ENCODE measurements around the gene RNF17. TPM values are rescaled to one million over a fixed set of nuclear protein-coding genes. Genes with fewer than 3 reads are reported as not detected.

RNF17 gene
- total RNA-seq, 6 experiments from 2014 or later, result not detected

DNA sequence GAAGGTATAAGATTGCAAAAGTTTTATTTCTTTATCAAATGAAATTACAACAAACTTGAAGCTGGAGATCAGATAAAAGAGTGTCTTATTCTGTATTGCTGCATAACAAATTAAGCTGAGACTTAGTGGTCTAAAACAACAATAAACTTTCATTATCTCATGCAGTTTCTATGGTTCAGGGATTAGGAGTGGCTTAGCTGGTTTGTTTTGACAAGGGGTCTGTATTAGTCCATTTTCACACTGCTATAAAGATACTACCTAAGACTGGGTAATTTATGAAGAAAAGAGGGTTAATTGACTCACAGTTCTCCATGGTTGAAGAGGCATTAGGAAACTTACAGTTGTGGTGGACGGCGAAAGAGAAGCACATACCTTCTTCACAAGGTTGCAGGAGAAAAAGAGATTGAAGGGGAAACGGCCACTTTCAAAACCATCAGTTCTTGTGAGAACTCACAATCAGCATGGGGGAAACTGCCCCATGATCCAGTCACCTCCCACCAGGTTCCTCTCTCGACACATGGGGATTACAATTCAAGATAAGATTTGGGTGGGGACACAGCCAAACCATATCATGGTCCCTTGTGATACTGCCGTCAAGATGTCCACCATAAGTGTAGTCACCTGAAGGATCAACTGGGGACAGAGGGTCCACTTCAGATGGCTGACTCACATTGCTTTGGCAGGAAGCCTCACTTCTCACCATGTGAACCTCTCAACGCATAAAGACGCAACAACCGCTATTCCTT is 97.8 kb downstream of the RNF17 start:
- DNase-seq, result no peak
- H3K9me3 Mint-ChIP-seq, result no peaks in the 10 kb centered on the region
- H3K27ac Mint-ChIP-seq, result no peak overlapping the region
- TF ChIP-seq CTCF (IDR thresholded peaks at IDR 0.05), result no peak
- no peaks in the 10 kb centered on the region for H3K36me3 Mint-ChIP-seq (ENCODE audit: low read depth)
- peaks cover 10% of the 10 kb centered on the region for H3K27me3 Mint-ChIP-seq (ENCODE audit: insufficient read depth)
- H3K4me3 Mint-ChIP-seq, result no peak overlapping the region
- H3K4me1 Mint-ChIP-seq (ENCODE audit: low read depth), result no peaks in the 10 kb centered on the region

- H3K9me3 Mint-ChIP-seq, result no peaks in the 10 kb centered on the region
- no peaks in the 10 kb centered on the region for H3K36me3 Mint-ChIP-seq (ENCODE audit: low read depth)
- H3K4me1 Mint-ChIP-seq (ENCODE audit: low read depth), result no peaks in the 10 kb centered on the region
- H3K27ac Mint-ChIP-seq, result no peak overlapping the region
- TF ChIP-seq CTCF (IDR thresholded peaks at IDR 0.05), result no peak
- DNase-seq, result no peak
- peaks cover 7% of the 10 kb centered on the region for H3K27me3 Mint-ChIP-seq (ENCODE audit: insufficient read depth)
- H3K4me3 Mint-ChIP-seq, result no peak overlapping the region
Measured at GRCh38 chr13:24863748-24864540, 100.0 kb downstream of the RNF17 start.

DNA sequence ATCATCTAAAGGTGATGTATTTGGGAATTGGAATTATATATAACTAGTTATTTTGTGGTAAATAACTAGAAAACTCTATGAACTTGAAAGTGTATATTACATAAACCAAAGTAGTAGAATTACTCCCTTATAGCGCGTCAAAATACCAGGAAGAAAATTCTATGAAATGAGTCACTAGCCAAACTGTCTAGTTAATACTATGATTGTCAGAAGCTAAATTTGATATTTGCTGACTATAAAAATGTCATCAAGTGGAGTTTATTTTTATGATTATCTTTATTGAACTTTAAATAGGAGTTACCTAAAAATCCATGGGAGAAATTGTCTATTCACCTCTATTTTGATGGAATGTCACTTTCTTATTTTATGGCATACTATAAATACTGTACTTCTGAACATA is 100.6 kb downstream of the RNF17 start:
- no peak for DNase-seq
- no peaks in the 10 kb centered on the region for H3K36me3 Mint-ChIP-seq (ENCODE audit: low read depth)
- no peak overlapping the region for H3K4me3 Mint-ChIP-seq
- TF ChIP-seq CTCF (IDR thresholded peaks at IDR 0.05), result no peak
- no peaks in the 10 kb centered on the region for H3K4me1 Mint-ChIP-seq (ENCODE audit: low read depth)
- H3K9me3 Mint-ChIP-seq, result no peaks in the 10 kb centered on the region
- peaks cover 7% of the 10 kb centered on the region for H3K27me3 Mint-ChIP-seq (ENCODE audit: insufficient read depth)
- no peak overlapping the region for H3K27ac Mint-ChIP-seq

DNA sequence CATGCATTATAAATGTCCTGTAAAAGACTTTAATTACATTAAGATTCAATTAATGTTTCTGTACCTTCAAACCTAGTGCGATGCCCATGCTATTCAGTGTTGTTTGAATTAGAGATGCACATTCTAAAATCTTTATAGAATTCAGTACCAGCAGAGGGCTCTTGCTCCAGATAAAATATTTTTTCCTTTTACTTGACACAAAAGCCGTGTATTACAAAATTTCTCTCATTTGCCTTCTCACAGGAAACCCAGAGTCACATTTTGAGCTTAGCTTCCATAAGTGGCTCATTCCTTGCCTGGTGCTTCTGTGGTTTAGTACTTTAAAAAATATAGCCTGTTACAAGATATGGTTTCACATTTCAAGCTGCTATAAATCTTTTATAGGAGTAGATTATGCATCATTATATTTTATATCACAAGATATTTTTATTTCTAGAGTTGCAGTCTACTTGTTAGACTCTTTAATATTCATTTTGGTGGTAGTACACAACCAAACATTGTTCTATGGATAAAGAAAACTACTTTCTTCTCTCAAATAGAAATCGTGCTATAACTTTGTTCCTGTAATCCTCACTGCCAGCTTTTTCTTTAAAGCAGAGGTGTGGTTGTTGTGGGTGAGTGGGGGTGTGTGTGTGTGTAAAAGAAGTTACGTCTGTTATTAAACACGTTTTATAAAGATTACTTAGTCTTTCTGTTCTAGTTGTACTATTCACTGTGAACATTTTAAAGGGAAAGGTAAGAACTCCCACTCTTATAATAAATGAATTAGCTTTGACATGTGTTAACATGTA is 101.4 kb downstream of the RNF17 start:
- TF ChIP-seq CTCF (IDR thresholded peaks at IDR 0.05), result peak; percentile 63
- Mint-ChIP-seq H3K27ac (no peak overlapping the region), H3K4me3 (no peak overlapping the region), H3K36me3 (ENCODE audit: low read depth) (no peaks in the 10 kb centered on the region), H3K4me1 (ENCODE audit: low read depth) (no peaks in the 10 kb centered on the region), H3K27me3 (ENCODE audit: insufficient read depth) (peaks cover 7% of the 10 kb centered on the region), H3K9me3 (no peaks in the 10 kb centered on the region)
- peak; percentile 9 for DNase-seq

GRCh38 chr13:24866488-24866887 is 102.5 kb downstream of the RNF17 start:
- no peak for DNase-seq
- H3K27me3 Mint-ChIP-seq (ENCODE audit: insufficient read depth), result peaks cover 7% of the 10 kb centered on the region
- H3K36me3 Mint-ChIP-seq (ENCODE audit: low read depth), result no peaks in the 10 kb centered on the region
- H3K27ac Mint-ChIP-seq, result no peak overlapping the region
- H3K4me3 Mint-ChIP-seq, result no peak overlapping the region
- H3K9me3 Mint-ChIP-seq, result no peaks in the 10 kb centered on the region
- no peaks in the 10 kb centered on the region for H3K4me1 Mint-ChIP-seq (ENCODE audit: low read depth)
- 0 out of 2 replicates have a peak, but pooled peaks have one; percentile 7 for TF ChIP-seq CTCF (IDR thresholded peaks at IDR 0.05)
